ENCODE data around the gene RCOR1.

The RCOR1 gene

DNA sequence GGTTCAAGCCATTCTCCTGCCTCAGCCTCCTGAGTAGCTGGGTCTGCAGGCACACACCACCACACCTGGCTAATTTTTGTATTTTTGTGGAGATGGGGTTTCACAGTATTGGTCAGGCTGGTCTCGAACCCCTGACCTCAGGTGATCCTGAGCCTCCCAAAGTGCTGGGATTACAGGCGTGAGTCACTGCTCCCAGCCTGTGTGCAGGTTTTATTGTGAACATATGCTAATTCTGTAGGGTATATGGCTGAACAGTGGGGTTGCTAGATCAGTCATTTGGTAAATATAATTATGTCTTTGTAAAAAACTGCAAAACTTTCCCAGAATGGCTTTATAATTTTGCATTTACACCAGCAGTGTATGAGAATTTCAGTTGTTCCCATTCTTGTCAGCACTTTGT is 85.9 kb downstream of the RCOR1 start:
- no peak for DNase-seq (ENCODE audit: low spot score)

DNA sequence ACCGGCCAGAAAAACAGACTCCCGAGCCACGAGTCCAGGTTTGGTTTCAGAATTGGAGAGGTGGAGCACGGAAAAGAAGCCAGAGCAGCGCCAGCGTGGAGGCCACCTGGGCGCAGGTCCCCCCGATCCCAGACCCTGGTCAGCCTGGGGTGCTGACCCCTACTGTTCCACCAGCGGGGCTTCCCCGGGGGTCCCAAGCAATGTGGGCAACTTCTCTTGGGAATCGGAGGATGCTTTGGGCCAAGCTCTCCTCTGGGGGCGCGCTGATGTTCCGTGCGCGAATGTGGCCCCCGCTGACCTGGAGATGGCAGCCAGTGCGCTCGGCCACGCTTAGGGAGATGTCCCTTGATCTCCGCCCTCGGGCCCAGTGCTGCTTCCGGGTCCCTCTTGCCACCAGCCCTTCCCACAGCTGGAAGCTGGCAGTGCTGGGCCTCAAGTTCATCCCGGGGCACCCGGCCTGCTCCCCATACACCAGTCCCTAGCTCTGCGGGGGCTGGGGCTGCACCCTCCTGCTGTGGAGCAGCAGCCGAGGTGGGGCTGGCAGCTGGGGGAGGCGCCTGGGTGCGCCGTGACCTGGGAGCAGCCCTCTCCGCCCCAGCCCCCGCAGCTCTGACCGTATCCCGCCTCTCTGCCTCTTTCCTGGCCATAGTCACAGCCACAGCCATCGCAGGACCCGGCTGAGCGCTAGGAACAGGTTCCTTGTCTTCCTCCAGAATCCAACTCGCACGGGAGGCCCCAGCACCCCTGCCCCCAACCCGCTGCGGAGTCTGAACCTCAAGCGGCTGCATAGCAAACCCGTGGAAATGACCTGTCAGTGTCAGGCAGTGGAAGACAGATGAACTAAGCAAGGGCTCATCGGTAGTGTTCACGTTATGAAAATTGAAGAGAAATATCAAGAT is 91.2 kb downstream of the RCOR1 start:
- DNase-seq (ENCODE audit: low spot score), result peak; percentile 59

GRCh38 chr14:102684298-102684663 is 91.8 kb downstream of the RCOR1 start:
- DNase-seq (ENCODE audit: low spot score), result peak; percentile 41

DNA sequence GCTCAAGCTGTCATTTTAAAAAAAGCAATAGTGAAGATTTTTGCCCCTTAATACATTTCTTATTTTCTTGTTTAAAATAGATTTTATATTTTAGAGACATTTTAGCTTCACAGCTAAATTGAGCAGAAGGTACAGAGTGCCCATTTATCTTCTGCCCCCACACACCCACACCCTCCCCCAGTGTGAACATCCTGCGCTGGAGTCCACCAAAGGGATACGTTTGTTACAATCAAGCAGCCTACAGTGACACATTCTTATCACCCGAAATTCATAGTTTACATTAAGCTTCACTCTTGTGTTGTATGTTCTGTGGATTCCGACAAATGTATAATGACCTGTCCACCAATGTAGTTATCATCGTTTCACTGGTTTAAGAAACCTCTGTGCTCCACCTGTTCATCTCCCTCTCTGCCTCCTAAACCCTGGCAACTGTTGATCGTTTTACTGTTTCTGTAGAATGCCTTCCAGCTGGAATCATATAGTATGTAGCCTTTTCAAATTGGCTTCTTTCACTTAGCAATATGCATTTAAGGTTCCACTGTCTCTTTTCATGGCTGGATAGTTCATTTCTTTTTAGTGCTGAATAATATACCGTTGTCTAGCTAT is 93.8 kb downstream of the RCOR1 start:
- DNase-seq (ENCODE audit: low spot score), result no peak

DNA sequence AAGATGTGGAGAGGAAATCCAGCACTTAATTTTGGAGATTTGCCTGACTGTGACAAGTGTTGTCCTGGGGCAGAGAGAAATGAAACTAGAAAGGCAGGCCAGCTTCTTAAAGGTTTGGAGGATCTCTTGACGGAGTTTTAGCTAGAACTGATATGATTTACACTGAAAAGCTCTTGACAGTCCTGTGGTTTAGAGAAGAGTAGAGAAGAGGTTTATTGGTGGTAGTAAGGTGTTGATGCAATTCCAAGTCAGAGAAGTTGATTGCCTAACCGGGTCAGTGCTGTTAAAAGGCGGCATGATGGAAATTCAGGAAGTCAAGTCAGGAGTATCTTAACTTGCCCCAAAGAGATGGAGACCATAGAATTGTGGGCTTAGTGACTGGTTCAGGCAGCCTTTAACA is 95.8 kb downstream of the RCOR1 start:
- no peak for DNase-seq (ENCODE audit: low spot score)

DNA sequence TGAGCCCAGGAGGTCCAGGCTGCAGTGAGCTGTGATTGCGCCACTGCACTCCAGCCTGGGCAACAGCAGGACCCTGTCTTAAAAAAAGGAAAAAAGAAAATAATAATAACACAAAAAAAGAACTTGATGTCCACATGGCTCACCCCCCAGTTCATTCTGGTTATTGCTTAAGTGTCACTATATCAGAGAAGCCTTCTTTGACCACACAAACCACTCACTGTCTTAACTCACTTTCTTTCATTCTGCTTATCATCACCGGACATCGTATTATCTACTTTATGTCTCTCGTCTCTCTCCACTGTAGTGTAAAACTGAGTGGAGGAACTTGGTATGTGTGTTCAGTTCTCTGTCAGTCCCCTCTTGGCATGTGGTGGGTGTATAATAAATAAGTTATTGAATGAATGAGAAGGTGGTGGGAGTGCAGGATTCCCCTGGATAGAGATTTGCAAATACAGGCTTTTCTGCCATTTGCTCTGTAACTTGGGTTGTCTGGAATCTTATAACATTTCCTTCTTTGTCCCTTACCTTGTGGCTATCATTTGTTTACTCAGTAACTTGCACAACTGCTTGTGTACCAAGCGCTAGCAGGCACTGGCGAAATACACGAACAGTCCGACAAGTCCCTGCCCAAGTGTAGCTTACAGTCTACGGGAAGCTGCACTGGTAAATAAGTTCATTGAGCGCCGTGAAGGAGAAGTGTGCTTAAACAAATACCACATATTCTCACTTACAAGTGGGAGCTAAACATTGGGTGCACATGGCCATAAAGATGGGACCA is 98.2 kb downstream of the RCOR1 start:
- no peak for DNase-seq (ENCODE audit: low spot score)

GRCh38 chr14:102691763-102692162 is 99.3 kb downstream of the RCOR1 start:
- DNase-seq (ENCODE audit: low spot score), result no peak

GRCh38 chr14:102692334-102692733 is 99.9 kb downstream of the RCOR1 start:
- no peak for DNase-seq (ENCODE audit: low spot score)

DNA sequence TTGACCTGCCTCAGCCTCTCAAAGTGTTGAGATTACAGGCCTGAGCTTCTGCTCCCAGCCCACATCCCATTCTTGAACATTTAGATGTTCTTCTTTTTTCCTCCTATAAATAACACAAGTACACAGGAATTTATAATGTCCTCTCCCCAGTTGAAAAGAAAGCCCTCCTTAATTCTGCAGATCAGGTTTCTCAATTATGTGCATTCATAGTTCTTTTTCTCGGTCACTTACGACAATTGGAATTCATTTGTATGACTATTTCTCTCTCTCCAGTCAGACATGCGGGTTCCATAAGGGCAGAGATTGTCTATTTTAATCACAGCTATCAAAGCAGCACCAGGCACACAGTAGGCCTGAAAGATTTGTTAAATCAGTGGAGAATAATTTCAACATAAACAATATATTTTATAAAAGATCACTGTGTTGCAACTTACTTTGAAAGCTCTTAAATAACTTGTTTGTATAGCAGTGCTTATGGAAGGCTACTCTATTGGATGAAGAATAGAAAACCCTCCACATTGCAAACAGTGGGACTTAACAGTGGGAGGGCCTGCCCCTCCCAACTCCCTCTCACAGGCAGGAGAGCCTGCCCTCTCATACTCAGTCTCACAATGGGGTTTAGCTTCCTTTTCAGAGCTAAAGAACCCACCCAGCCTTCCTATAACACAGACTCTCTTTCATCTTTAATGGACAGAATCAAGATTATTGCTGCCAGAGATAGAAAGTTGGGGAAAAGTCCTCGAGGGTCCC is 100.7 kb downstream of the RCOR1 start:
- DNase-seq (ENCODE audit: low spot score), result no peak

DNA sequence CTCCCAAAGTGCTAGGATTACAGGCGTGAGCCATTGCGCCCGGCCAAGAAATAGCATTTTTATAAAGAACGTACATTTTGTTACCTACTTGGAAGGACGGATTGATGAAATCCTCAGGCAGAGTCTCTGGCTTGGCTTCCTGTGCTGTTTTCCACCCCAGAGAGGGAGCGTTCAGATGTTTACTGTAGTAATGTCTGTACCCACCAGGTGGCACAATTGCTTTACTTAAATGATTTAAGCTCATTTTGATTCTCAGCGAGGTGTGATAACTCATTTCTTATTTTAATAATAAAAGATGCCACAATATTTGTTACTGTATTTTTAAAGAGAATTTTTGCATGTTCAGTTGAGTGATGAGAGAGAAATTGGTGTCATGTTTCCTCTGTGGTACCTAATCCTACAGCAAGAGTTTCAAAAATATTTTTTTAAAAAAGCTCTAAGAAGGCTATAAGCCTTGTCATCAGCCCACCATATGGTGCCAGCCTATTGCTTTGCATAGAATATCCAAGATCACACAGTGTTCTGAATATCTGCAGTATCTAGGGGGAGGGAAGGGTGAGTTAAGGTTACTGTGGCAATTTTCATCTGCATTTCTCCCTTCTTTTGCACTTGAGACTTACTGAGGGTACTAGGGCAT is 102.2 kb downstream of the RCOR1 start:
- peak; percentile 60 for DNase-seq (ENCODE audit: low spot score)

DNA sequence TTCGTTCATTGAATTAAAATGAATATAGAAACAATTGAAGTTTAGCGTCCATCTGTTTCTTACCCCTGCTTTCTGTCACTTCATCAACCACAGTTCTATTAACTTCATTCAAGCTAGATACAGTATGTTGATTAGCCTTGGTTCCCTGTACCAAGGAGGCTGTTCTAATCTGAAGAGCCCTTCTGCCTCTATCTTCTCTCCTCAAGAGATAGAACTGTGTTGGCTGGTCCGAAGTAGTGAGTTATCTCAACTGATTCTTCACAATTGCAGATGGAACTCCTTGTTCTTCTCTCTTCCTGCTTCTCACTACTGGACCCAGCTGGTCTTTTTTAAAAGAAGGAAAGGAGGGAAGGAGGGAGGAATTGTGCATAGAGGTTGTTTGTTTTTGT is 102.7 kb downstream of the RCOR1 start:
- DNase-seq (ENCODE audit: low spot score), result no peak

GRCh38 chr14:102696332-102696731 is 103.9 kb downstream of the RCOR1 start:
- no peak for DNase-seq (ENCODE audit: low spot score)

DNA sequence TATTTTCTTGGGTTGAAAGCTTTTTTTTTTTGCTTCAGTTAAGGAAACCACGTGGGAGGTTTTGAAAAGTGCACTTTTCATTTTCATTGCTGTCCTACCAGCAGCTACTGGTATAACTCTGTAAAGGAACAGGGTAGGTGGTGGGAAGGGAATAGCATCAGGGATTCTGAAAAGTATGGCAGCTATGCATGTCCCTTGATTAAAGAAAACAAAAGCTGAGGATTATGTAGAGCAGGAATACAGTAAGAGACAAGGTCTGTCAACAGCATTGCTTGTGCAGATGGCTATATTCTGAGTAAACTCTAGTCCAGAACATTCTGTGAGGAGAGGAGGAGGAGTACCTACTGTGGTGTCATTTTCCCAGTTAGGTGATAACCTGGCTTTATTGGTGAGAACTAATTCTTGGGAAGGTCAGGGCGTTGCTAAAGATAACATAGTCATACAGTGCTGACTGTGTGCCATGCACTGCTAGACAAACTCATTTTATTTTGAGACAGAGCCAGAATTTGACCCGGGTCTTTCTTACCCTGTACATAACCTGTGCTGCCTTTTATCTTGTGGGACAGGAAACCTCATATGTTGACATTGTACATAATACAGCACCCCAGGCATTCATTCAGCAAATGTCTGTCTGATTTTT is 104.5 kb downstream of the RCOR1 start:
- no peak for DNase-seq (ENCODE audit: low spot score)

GRCh38 chr14:102697501-102697900 is 105.1 kb downstream of the RCOR1 start:
- no peak for DNase-seq (ENCODE audit: low spot score)

GRCh38 chr14:102699416-102700110 is 107.1 kb downstream of the RCOR1 start:
- no peak for DNase-seq (ENCODE audit: low spot score)

DNA sequence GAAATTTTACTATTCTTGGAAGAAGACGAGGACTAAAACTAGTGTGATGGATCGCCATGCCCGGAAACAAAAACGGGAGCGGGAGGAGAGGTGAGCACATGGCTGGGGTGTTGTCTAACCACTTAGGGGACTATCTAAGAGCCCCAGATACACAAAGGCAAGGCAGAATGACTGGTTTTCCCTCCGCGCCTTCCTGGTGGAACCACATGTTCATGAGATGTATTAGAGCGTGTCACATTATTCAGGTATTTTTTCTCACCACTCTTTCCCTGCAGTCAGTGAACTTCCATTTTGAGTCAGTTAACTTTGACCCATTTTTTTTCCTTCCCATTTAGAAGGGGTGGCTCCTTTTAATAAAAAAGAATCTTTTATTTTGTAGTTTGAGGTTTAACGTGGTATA is 116.0 kb downstream of the RCOR1 start:
- no peak for DNase-seq (ENCODE audit: low spot score)

- DNase-seq (ENCODE audit: low spot score), result no peak
Measured at GRCh38 chr14:102711207-102711606, 118.8 kb downstream of the RCOR1 start.

GRCh38 chr14:102711946-102712345 is 119.5 kb downstream of the RCOR1 start:
- DNase-seq (ENCODE audit: low spot score), result no peak

GRCh38 chr14:102717276-102717675 is 124.8 kb downstream of the RCOR1 start:
- DNase-seq (ENCODE audit: low spot score), result no peak

- DNase-seq (ENCODE audit: low spot score), result no peak
Measured at GRCh38 chr14:102722646-102723045, 130.2 kb downstream of the RCOR1 start.

DNA sequence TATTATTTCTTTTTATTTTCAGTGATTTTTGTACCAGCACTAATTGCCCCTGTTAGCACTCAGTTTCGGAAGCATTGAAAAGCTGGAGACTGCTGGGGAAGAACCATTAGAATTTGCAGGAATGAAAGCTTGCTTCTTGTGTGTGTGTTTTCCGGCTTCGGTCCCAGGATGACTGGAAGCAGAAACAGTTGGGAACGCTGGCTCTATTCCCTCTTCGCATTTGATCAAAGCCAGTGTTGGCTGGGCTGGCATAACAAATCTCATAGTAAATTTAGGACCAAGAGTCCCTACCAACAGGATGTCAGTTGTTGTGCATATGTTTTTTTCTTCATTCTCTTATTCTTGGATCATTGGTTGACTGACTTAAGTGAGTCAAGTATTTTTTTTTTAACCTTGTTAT is 131.2 kb downstream of the RCOR1 start:
- no peak for DNase-seq (ENCODE audit: low spot score)
